Measurements from ENCODE around the gene NHLRC4.

DNA sequence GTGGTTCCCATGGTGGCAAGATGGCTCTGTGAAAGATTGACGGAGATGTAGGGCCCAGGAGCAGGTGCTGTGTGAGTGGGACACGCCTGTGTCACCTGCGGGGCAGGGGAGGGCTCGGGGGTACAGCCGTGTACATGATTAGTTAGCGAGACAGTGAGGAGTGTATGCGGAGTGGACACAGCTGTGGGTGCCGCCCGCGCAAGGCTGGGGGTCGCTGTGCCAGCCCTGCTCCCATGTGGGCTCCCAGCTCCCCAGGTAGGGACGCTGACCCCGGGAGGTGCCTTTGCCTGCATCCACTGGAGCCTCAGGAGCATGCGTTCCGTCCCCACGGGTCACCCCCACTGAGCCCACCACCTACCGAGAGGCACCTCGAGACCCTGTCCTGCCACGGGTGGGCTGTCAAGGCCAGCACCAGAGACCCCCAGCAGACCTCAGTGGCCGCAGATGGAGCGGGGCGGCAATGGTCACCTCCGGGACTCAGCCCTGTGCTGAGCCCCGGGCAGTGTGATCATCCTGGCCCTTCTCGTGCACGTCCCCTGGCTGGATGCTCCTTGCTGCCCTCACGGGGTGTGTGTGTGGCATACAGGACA, 31.9 kb upstream of the NHLRC4 start:
- TF ChIP-seq, protein P1, sequence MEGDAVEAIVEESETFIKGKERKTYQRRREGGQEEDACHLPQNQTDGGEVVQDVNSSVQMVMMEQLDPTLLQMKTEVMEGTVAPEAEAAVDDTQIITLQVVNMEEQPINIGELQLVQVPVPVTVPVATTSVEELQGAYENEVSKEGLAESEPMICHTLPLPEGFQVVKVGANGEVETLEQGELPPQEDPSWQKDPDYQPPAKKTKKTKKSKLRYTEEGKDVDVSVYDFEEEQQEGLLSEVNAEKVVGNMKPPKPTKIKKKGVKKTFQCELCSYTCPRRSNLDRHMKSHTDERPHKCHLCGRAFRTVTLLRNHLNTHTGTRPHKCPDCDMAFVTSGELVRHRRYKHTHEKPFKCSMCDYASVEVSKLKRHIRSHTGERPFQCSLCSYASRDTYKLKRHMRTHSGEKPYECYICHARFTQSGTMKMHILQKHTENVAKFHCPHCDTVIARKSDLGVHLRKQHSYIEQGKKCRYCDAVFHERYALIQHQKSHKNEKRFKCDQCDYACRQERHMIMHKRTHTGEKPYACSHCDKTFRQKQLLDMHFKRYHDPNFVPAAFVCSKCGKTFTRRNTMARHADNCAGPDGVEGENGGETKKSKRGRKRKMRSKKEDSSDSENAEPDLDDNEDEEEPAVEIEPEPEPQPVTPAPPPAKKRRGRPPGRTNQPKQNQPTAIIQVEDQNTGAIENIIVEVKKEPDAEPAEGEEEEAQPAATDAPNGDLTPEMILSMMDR (IDR thresholded peaks at IDR 0.05; ENCODE audit: insufficient read depth, low read length): no peak
- TF ChIP-seq, protein P2, sequence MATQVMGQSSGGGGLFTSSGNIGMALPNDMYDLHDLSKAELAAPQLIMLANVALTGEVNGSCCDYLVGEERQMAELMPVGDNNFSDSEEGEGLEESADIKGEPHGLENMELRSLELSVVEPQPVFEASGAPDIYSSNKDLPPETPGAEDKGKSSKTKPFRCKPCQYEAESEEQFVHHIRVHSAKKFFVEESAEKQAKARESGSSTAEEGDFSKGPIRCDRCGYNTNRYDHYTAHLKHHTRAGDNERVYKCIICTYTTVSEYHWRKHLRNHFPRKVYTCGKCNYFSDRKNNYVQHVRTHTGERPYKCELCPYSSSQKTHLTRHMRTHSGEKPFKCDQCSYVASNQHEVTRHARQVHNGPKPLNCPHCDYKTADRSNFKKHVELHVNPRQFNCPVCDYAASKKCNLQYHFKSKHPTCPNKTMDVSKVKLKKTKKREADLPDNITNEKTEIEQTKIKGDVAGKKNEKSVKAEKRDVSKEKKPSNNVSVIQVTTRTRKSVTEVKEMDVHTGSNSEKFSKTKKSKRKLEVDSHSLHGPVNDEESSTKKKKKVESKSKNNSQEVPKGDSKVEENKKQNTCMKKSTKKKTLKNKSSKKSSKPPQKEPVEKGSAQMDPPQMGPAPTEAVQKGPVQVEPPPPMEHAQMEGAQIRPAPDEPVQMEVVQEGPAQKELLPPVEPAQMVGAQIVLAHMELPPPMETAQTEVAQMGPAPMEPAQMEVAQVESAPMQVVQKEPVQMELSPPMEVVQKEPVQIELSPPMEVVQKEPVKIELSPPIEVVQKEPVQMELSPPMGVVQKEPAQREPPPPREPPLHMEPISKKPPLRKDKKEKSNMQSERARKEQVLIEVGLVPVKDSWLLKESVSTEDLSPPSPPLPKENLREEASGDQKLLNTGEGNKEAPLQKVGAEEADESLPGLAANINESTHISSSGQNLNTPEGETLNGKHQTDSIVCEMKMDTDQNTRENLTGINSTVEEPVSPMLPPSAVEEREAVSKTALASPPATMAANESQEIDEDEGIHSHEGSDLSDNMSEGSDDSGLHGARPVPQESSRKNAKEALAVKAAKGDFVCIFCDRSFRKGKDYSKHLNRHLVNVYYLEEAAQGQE (IDR thresholded peaks at IDR 0.05; ENCODE audit: insufficient replicate concordance, low read depth): no peak
- TF ChIP-seq POLR2AphosphoS5 (IDR thresholded peaks at IDR 0.05; ENCODE audit: low read depth) (no peak), GABPA (IDR thresholded peaks at IDR 0.05; ENCODE audit: low read depth) (no peak), SPI1 (IDR thresholded peaks at IDR 0.05; ENCODE audit: borderline replicate concordance, low read depth) (no peak)
